ENCODE measurements around the gene CDK17.

CDK17 gene

GRCh38 chr12:96260231-96260630, 140.0 kb downstream of the CDK17 start:
- FAIRE-seq: no peak

- no peak for FAIRE-seq
Measured at GRCh38 chr12:96258104-96258961, 141.9 kb downstream of the CDK17 start.

- FAIRE-seq: no peak
Measured at GRCh38 chr12:96257550-96258103, 142.6 kb downstream of the CDK17 start.

GRCh38 chr12:96256672-96257361, 143.4 kb downstream of the CDK17 start:
- FAIRE-seq: no peak

- no peak for FAIRE-seq
Measured at GRCh38 chr12:96255077-96255476, 145.2 kb downstream of the CDK17 start.

- no peak for FAIRE-seq
Measured at GRCh38 chr12:96250119-96250685, 150.0 kb downstream of the CDK17 start.

- FAIRE-seq: no peak
Measured at GRCh38 chr12:96249196-96250118, 150.8 kb downstream of the CDK17 start.

- no peak for FAIRE-seq
Measured at GRCh38 chr12:96248136-96248931, 151.9 kb downstream of the CDK17 start.

GRCh38 chr12:96247563-96247962, 152.7 kb downstream of the CDK17 start:
- FAIRE-seq: no peak

- no peak for FAIRE-seq
Measured at GRCh38 chr12:96246926-96247505, 153.2 kb downstream of the CDK17 start.

- no peak for FAIRE-seq
Measured at GRCh38 chr12:96244826-96245225, 155.4 kb downstream of the CDK17 start.

GRCh38 chr12:96242597-96242996, 157.6 kb downstream of the CDK17 start:
- FAIRE-seq: no peak

GRCh38 chr12:96241846-96242256, 158.4 kb downstream of the CDK17 start:
- no peak for FAIRE-seq

GRCh38 chr12:96241431-96241830, 158.8 kb downstream of the CDK17 start:
- no peak for FAIRE-seq

GRCh38 chr12:96240656-96241055, 159.6 kb downstream of the CDK17 start:
- FAIRE-seq: no peak

GRCh38 chr12:96239711-96240635, 160.3 kb downstream of the CDK17 start:
- FAIRE-seq: no peak

GRCh38 chr12:96238336-96239047, 161.7 kb downstream of the CDK17 start:
- no peak for FAIRE-seq

- no peak for FAIRE-seq
Measured at GRCh38 chr12:96237465-96238077, 162.7 kb downstream of the CDK17 start.

- FAIRE-seq: no peak
Measured at GRCh38 chr12:96237035-96237434, 163.2 kb downstream of the CDK17 start.

Measured in TTC549 (cell line).